ENCODE measurements around the gene FKBP1A. TPM values are rescaled to one million over a fixed set of nuclear protein-coding genes. Genes with fewer than 3 reads are reported as not detected.

The FKBP1A gene
- total and polyA plus RNA-seq, 9 of the 15 experiments (the other 6 are each of a cell fraction or from before 2014, with no cell fraction given), result 48.8 to 502 (median 89.6) TPM

DNA sequence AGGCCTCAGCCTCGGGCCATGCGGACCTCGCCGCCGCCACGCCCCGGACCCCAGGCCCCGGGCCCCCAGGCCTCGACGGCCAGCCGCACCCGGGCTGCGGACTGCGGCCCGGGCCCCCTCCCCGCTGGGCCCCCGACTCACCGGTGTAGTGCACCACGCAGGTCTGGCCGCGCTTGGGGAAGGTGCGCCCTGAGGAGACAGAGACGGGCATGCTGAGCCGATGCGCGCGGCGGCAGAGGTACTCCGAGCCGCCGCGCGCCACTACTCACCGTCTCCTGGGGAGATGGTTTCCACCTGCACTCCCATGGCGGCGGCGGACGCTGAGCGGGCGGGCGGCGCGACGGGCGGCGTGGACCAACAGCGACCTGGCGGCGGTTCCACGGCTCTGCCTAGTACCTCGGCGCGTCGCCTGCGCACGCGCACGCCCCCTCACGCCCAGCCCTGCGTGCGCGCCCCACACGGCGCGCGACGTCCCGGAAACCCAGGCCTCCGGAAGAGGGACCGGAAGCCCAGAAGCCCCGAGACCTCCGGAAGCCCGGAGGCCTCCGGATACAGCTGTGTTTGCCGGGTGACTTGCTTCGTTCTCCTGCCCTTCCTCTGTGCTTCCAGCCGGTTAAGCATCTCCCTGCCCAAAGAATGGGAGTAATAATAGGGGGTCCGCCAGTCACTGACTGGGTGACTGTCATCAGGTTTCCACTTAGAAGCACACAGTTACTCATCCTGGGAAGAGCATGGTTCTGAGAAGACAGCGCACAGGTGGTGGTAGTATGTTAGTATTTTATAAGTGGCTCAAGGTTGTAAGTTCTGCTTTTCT is at the start of gene FKBP1A (continued):
- TF ChIP-seq GTF3C2 (IDR thresholded peaks at IDR 0.05; ENCODE audit: borderline replicate concordance, extremely low read depth, insufficient read length) (no peak), TCF7L2 (IDR thresholded peaks at IDR 0.05; ENCODE audit: low read depth, low read length) (no peak), PURB (CRISPR knock-in tag; IDR thresholded peaks at IDR 0.05; ENCODE audit: low read depth) (no peak), ZNF324 (CRISPR knock-in tag; IDR thresholded peaks at IDR 0.05) (no peak), IFI16 (CRISPR knock-in tag; IDR thresholded peaks at IDR 0.05) (no peak), KHSRP (IDR thresholded peaks at IDR 0.05) (no peak), ZNF444 (CRISPR knock-in tag; IDR thresholded peaks at IDR 0.05) (no peak), SREBF1 (IDR thresholded peaks at IDR 0.05; ENCODE audit: borderline replicate concordance, low read depth, low read length) (no peak), ETV5 (CRISPR knock-in tag; IDR thresholded peaks at IDR 0.05; ENCODE audit: low read depth) (peak; percentile 92), TAF1 (IDR thresholded peaks at IDR 0.05; ENCODE audit: control insufficient read depth, extremely low read depth, insufficient read depth, low read length, severe bottlenecking) (no peak), NCOA2 (IDR thresholded peaks at IDR 0.05; ENCODE audit: partially characterized antibody in 2 of 2) (no peak), SNAPC5 (CRISPR knock-in tag; IDR thresholded peaks at IDR 0.05) (no peak), RHOXF2B (CRISPR knock-in tag; conservative IDR thresholded peaks at IDR 0.05) (no peak), RBM22 (IDR thresholded peaks at IDR 0.05; ENCODE audit: low read depth, low read length, poor library complexity, severe bottlenecking) (no peak), MLLT1 (IDR thresholded peaks at IDR 0.05) (no peak), JUNB (CRISPR knock-in tag; conservative IDR thresholded peaks at IDR 0.05) (no peak), ZNF133 (CRISPR knock-in tag; IDR thresholded peaks at IDR 0.05) (no peak), PTBP1 (IDR thresholded peaks at IDR 0.05; ENCODE audit: low read depth, low read length) (no peak), TRIM24 (IDR thresholded peaks at IDR 0.05) (no peak), ELK3 (CRISPR knock-in tag; IDR thresholded peaks at IDR 0.05) (no peak)
- TF ChIP-seq, protein P1, sequence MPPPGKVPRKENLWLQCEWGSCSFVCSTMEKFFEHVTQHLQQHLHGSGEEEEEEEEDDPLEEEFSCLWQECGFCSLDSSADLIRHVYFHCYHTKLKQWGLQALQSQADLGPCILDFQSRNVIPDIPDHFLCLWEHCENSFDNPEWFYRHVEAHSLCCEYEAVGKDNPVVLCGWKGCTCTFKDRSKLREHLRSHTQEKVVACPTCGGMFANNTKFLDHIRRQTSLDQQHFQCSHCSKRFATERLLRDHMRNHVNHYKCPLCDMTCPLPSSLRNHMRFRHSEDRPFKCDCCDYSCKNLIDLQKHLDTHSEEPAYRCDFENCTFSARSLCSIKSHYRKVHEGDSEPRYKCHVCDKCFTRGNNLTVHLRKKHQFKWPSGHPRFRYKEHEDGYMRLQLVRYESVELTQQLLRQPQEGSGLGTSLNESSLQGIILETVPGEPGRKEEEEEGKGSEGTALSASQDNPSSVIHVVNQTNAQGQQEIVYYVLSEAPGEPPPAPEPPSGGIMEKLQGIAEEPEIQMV (tag; conservative IDR thresholded peaks at IDR 0.05; ENCODE audit: low read depth), result 0 out of 2 replicates have a peak, but pooled peaks have one; percentile 13

All from K562 (cell line).